AG04449 (cell line): ENCODE data around the gene EVX1.

ENCODE experiments used
- CTCF ChIA-PET: fragments of 350-600 bp; formaldehyde crosslinking; extraction: SDS; loops from one replicate; lab custom pipeline; 2021; ENCODE audit warnings: antibody characterized with exemption; lab: Yijun Ruan, JAX
- POLR2A ChIA-PET: fragments of 400-600, 350-600 bp; formaldehyde crosslinking; extraction: SDS; loops from one replicate; lab custom pipeline; 2020; ENCODE audit warnings: antibody characterized with exemption, inconsistent platforms; lab: Yijun Ruan, JAX
- DNase-seq: peaks from one replicate; pipeline ENCODE4 v3.0.0-alpha.2; 2010; ENCODE audit warnings: low read depth, low spot score
- H3K4me3 ChIP-seq: 2 replicates; pipeline ENCODE4 v1.5.1; 2011; ENCODE audit warnings: low read depth, mild to moderate bottlenecking, control low read depth, low read length
- CTCF ChIP-seq: IDR thresholded peaks from one replicate; pipeline ENCODE4 v1.5.1; 2011; ENCODE audit warnings: mild to moderate bottlenecking, moderate library complexity, low read length, control low read depth, inconsistent platforms; ENCODE audit not compliant: insufficient read depth; ENCODE audit errors: missing control alignments

Gene EVX1

GRCh38 chr7:27263781-27264180 is 21.2 kb downstream of the EVX1 start:
- H3K4me3 ChIP-seq: no peak overlapping the region
- CTCF ChIA-PET: no interaction called here
- no peak for DNase-seq
- no peak for TF ChIP-seq CTCF
- POLR2A ChIA-PET: interaction anchor here (0.7 kb wide), 1 partner anchor 1564 kb away, joined by 4 read pairs; no protein-coding TSS in a partner anchor

GRCh38 chr7:27269455-27269854 is 26.9 kb downstream of the EVX1 start:
- CTCF ChIA-PET: no interaction called here
- H3K4me3 ChIP-seq: no peak overlapping the region
- POLR2A ChIA-PET: no interaction called here
- no peak for TF ChIP-seq CTCF
- DNase-seq: no peak

- ChIA-PET CTCF (no interaction called here), POLR2A (no interaction called here)
- DNase-seq: no peak
- no peak overlapping the region for H3K4me3 ChIP-seq
- no peak for TF ChIP-seq CTCF
Measured at GRCh38 chr7:27271384-27271783, 28.8 kb downstream of the EVX1 start.

DNA sequence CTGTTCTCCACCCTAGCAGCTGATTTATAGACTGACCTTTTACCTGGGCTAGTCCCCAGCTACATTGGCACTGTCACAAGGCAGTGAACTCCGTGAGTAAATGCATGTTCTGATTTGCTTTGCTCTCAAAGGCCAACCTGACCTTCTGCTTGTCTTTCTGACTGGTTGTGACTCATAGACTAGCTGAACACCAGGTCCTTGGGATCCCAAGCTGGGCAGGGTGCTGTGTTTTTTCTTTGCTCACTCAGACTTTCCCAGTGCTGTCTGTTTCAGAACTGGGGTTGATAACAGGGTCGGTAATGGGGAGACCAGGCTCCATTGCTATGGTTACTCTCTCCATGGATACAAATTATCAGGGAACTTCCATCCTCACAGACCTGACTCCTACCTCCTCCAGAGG is 35.0 kb downstream of the EVX1 start:
- no peak for DNase-seq
- POLR2A ChIA-PET: no interaction called here
- CTCF ChIA-PET: no interaction called here

DNA sequence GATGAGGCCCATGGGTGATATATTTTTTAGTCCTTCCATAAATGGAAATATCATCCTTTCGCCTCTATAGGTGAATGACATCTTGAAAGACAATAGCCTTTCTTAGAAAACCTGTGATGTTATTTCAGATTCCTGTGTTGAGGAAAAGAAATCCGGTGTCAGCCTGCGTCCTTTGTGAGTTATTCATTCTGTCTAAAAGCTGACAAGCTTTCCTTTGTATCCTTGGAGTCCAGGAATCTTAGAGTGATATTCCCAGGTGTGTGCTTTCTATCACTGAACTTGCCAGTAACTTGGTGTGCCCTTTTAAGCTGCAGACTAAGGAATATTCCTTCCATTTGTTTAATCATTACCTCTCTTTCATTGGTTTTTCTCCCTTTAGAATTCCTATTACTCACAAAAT is 41.0 kb downstream of the EVX1 start:
- ChIA-PET CTCF (no interaction called here), POLR2A (no interaction called here)
- TF ChIP-seq CTCF: no peak
- no peak overlapping the region for H3K4me3 ChIP-seq
- no peak for DNase-seq

More for the DNA sequence above, 35.0 kb downstream of the EVX1 start:
- no peak overlapping the region for H3K4me3 ChIP-seq
- TF ChIP-seq CTCF: no peak

GRCh38 chr7:27295236-27295635 is 52.6 kb downstream of the EVX1 start:
- no peak for DNase-seq
- no peak for TF ChIP-seq CTCF
- CTCF ChIA-PET: no interaction called here

More at GRCh38 chr7:27295236-27295635, 52.6 kb downstream of the EVX1 start:
- POLR2A ChIA-PET: no interaction called here
- H3K4me3 ChIP-seq: no peak overlapping the region
